IMR-90 (cell line): ENCODE results near the gene RHBDF2. TPM values are rescaled to one million over a fixed set of nuclear protein-coding genes. Genes with fewer than 3 reads are reported as not detected.
A peak's percentile ranks its signal among the peaks of the same experiment; 100 is the strongest.

Experiments
- ATAC-seq: fragments of 200-7000 bp; cut with Tn5 transposase; 2 replicates; pipeline ENCODE4 v1.9.1; 2020; ENCODE audit warnings: low read depth, mild to moderate bottlenecking, moderate library complexity
- BruUV-seq: library from RNA; stranded (reverse); fragments of 400-500 nt; replicated peaks from 2 replicates; lab custom pipeline; 2021; lab: Mats Ljungman, UMichigan
- CTCF ChIA-PET: fragments of 300-600 bp; formaldehyde crosslinking; extraction: SDS; loops from one replicate; lab custom pipeline; 2021; ENCODE audit warnings: antibody characterized with exemption; lab: Yijun Ruan, JAX
- POLR2A ChIA-PET: fragments of 300-600 bp; sonication (Branson Sonifier 250); formaldehyde crosslinking; loops from one replicate; lab custom pipeline; 2022; ENCODE audit warnings: antibody characterized with exemption; ENCODE audit not compliant: unreplicated experiment; lab: Charles Lee
- DNase-seq: peaks from one replicate; pipeline ENCODE4 v3.0.0; 2013
- H2AFZ ChIP-seq: replicated peaks from 2 replicates; pipeline ENCODE3; 2013; ENCODE audit warnings: low read length, mild to moderate bottlenecking; ENCODE audit not compliant: poor library complexity
- H2AK5ac ChIP-seq: 2 replicates; pipeline ENCODE4 v1.6.1; 2013; ENCODE audit warnings: low read depth, low read length, inconsistent platforms
- H2AK9ac ChIP-seq: replicated peaks from 2 replicates; pipeline ENCODE3; 2013; ENCODE audit warnings: mild to moderate bottlenecking, low read depth, low read length, moderate library complexity; ENCODE audit not compliant: poor library complexity
- H2BK120ac ChIP-seq: 2 replicates; pipeline ENCODE4 v1.6.1; 2013; ENCODE audit warnings: low read depth, low read length, inconsistent platforms
- H2BK15ac ChIP-seq: 3 replicates; pipeline ENCODE4 v1.6.1; 2013; ENCODE audit warnings: low read depth, low read length, inconsistent platforms
- H2BK20ac ChIP-seq: 2 replicates; pipeline ENCODE4 v1.6.1; 2013; ENCODE audit warnings: low read depth, mild to moderate bottlenecking, inconsistent platforms, low read length, moderate library complexity
- H2BK5ac ChIP-seq: 2 replicates; pipeline ENCODE4 v1.6.1; 2013; ENCODE audit warnings: mild to moderate bottlenecking, low read depth, low read length, inconsistent platforms; ENCODE audit not compliant: poor library complexity, severe bottlenecking
- H3K14ac ChIP-seq: replicated peaks from 2 replicates; pipeline ENCODE4 v1.6.1; 2013; ENCODE audit warnings: low read depth, low read length, inconsistent platforms
- H3K18ac ChIP-seq: 2 replicates; pipeline ENCODE4 v1.6.1; 2013; ENCODE audit warnings: low read depth, low read length, control low read depth
- H3K23ac ChIP-seq: 2 replicates; pipeline ENCODE4 v1.6.1; 2013; ENCODE audit warnings: low read depth, low read length, inconsistent platforms
- H3K27ac ChIP-seq: 2 replicates; pipeline ENCODE4 v1.5.1; 2013; ENCODE audit warnings: mild to moderate bottlenecking, control low read depth, low read length; ENCODE audit not compliant: insufficient read depth
- H3K27me3 ChIP-seq: 2 replicates; pipeline ENCODE4 v1.6.1; 2013; ENCODE audit warnings: low read length; ENCODE audit not compliant: control insufficient read depth, insufficient read depth
- H3K36me3 ChIP-seq: 2 replicates; pipeline ENCODE4 v1.6.1; 2013; ENCODE audit warnings: low read length, mixed read lengths; ENCODE audit not compliant: control insufficient read depth, insufficient read depth
- H3K4ac ChIP-seq: 2 replicates; pipeline ENCODE4 v1.6.1; 2013; ENCODE audit warnings: low read depth, low read length, inconsistent platforms
- H3K4me1 ChIP-seq: 2 replicates; pipeline ENCODE4 v1.6.1; 2013; ENCODE audit warnings: low read length, mixed read lengths; ENCODE audit not compliant: control insufficient read depth, insufficient read depth
- H3K4me2 ChIP-seq: 2 replicates; pipeline ENCODE4 v1.6.1; 2013; ENCODE audit warnings: low read depth, mild to moderate bottlenecking, control low read depth, low read length, moderate library complexity
- H3K4me3 ChIP-seq: 2 replicates; pipeline ENCODE4 v1.5.1; 2013; ENCODE audit warnings: low read depth, mild to moderate bottlenecking, control low read depth, low read length, moderate library complexity; ENCODE audit not compliant: insufficient read depth
- H3K56ac ChIP-seq: 2 replicates; pipeline ENCODE4 v1.6.1; 2013; ENCODE audit warnings: low read length, inconsistent platforms; ENCODE audit not compliant: insufficient read depth; ENCODE audit errors: extremely low read depth
- H3K79me1 ChIP-seq, 2 experiments: 2 replicates each; pipeline ENCODE4 v1.6.1; 2013; ENCODE audit warnings: low read length in 2 of 2, inconsistent platforms in 1 of 2, low read depth in 1 of 2
- H3K9ac ChIP-seq: 2 replicates; pipeline ENCODE4 v1.6.1; 2013; ENCODE audit warnings: low read depth, low read length, control low read depth
- H3K9me1 ChIP-seq: 2 replicates; pipeline ENCODE4 v1.6.1; 2013; ENCODE audit warnings: low read length, inconsistent platforms; ENCODE audit not compliant: insufficient read depth
- H3K9me3 ChIP-seq: 2 replicates; pipeline ENCODE4 v1.6.1; 2013; ENCODE audit warnings: low read length; ENCODE audit not compliant: control insufficient read depth, insufficient read depth
- H4K20me1 ChIP-seq: 2 replicates; pipeline ENCODE4 v1.6.1; 2013; ENCODE audit warnings: low read length, inconsistent platforms; ENCODE audit not compliant: insufficient read depth
- H4K5ac ChIP-seq: 2 replicates; pipeline ENCODE4 v1.6.1; 2013; ENCODE audit warnings: mild to moderate bottlenecking, low read depth, low read length, control low read depth
- H4K8ac ChIP-seq, 2 experiments: 2 replicates each; pipeline ENCODE4 v1.6.1; 2013; ENCODE audit warnings: low read depth in 2 of 2, low read length in 2 of 2, control low read depth in 1 of 2, inconsistent platforms in 1 of 2
- H4K91ac ChIP-seq: 2 replicates; pipeline ENCODE4 v1.6.1; 2013; ENCODE audit warnings: low read depth, low read length, inconsistent platforms; ENCODE audit not compliant: insufficient read depth
- BHLHE40 ChIP-seq: fragments of 150-350 bp; IDR thresholded peaks from 2 replicates; pipeline ENCODE4 v1.6.1; 2016; ENCODE audit warnings: mild to moderate bottlenecking, low read depth, low read length
- CEBPB ChIP-seq: IDR thresholded peaks from 2 replicates; pipeline ENCODE4 v1.6.1; 2012; ENCODE audit warnings: low read depth, low read length, improper control_type of control experiment
- CTCF ChIP-seq: conservative IDR thresholded peaks from 2 replicates; pipeline ENCODE4 v1.5.1; 2012; ENCODE audit warnings: mild to moderate bottlenecking, low read depth, low read length, improper control_type of control experiment
- ELK1 ChIP-seq: fragments of 150-350 bp; IDR thresholded peaks from 2 replicates; pipeline ENCODE4 v1.6.1; 2016; ENCODE audit warnings: low read depth, mild to moderate bottlenecking, low read length, moderate library complexity, borderline replicate concordance
- FOS ChIP-seq: fragments of 150-350 bp; IDR thresholded peaks from 2 replicates; pipeline ENCODE4 v1.6.1; 2016; ENCODE audit warnings: low read depth, low read length
- MAFK ChIP-seq: IDR thresholded peaks from 2 replicates; pipeline ENCODE4 v1.6.1; 2012; ENCODE audit warnings: low read depth, low read length, improper control_type of control experiment
- MAZ ChIP-seq: IDR thresholded peaks from 2 replicates; pipeline ENCODE4 v1.6.1; 2012; ENCODE audit warnings: low read depth, mild to moderate bottlenecking, low read length, improper control_type of control experiment, moderate library complexity, borderline replicate concordance
- MXI1 ChIP-seq: IDR thresholded peaks from 2 replicates; pipeline ENCODE4 v1.6.1; 2012; ENCODE audit warnings: low read depth, mild to moderate bottlenecking, low read length, moderate library complexity, borderline replicate concordance
- NFE2L2 ChIP-seq: fragments of 150-350 bp; IDR thresholded peaks from 2 replicates; pipeline ENCODE4 v1.6.1; 2016; ENCODE audit warnings: low read depth, mild to moderate bottlenecking, low read length
- POLR2A ChIP-seq: IDR thresholded peaks from 2 replicates; pipeline ENCODE4 v1.6.1; 2012; ENCODE audit warnings: mild to moderate bottlenecking, low read depth, low read length
- RFX5 ChIP-seq: IDR thresholded peaks from 2 replicates; pipeline ENCODE4 v1.8.0; 2012; ENCODE audit warnings: low read depth, mild to moderate bottlenecking, low read length, moderate library complexity
- SMC3 ChIP-seq: fragments of 150-350 bp; IDR thresholded peaks from 2 replicates; pipeline ENCODE4 v1.6.1; 2016; ENCODE audit warnings: low read depth, mild to moderate bottlenecking, antibody characterized with exemption, low read length, moderate library complexity
- USF2 ChIP-seq: fragments of 150-350 bp; IDR thresholded peaks from 2 replicates; pipeline ENCODE4 v1.6.1; 2017; ENCODE audit warnings: mild to moderate bottlenecking, antibody characterized with exemption, low read length, low read depth
- WGBS, 2 experiments: methylation state at CpG; one replicate each; pipeline versions ENCODE4 v1.1.5 to v1.1.7; 2013; ENCODE audit warnings: missing lambda C conversion rate in 2 of 2; ENCODE audit not compliant: insufficient read length in 1 of 2; ENCODE audit errors: extremely low coverage in 2 of 2; 5-methylcytosine and 5-hydroxymethylcytosine counted together
- dilution Hi-C: fragments of 300-500 bp; cut with HindIII; formaldehyde crosslinking; loops from one replicate; pipeline ENCODE4 v1.14.3; 2018; ENCODE audit warnings: low sequenced_read_pairs; ENCODE audit not compliant: unreplicated experiment
- in situ Hi-C: fragments of 300-500 bp; cut with MboI; formaldehyde crosslinking; loops from 3 replicates; pipeline ENCODE4 v1.14.3; 2019; ENCODE audit warnings: low sequenced_read_pairs, inconsistent platforms, mixed read lengths
- intact Hi-C: fragments of 100-400 bp; cut with micrococcal nuclease; formaldehyde crosslinking; loops from 2 replicates; pipeline ENCODE4 v1.10.0; 2022
- polyA plus RNA-seq, 3 experiments: library from polyadenylated mRNA; depleted of rRNA; stranded (reverse); fragments of >200 nt; gene quantifications; 2 replicates each; pipeline ENCODE4 v1.2.3, GENCODE V29; 2012; ENCODE audit warnings: low replicate concordance in 1 of 3
- total RNA-seq: library from RNA; depleted of rRNA; stranded (reverse); fragments of >200 nt; gene quantifications from 2 replicates; pipeline ENCODE4 v1.2.3, GENCODE V29; 2012

The RHBDF2 gene
- total and polyA plus RNA-seq, 2 of the 4 experiments (the other 2 are of a cell fraction) = 1.3 to 8.3 TPM

- no peak for TF ChIP-seq MAFK
Measured at GRCh38 chr17:76500074-76500746, 1.0 kb downstream of the RHBDF2 start (continued).

- Histone ChIP-seq H2AK9ac (peak overlapping the region; percentile 60), H3K27ac (no peak overlapping the region), H3K4me3 (no peak overlapping the region), H3K9me3 (no peaks in the 10 kb centered on the region), H3K9me1 (peaks cover 16% of the 10 kb centered on the region), H2BK120ac (peak overlapping the region; percentile 46; the same call in 1 of the 2 replicates), H4K5ac (peak overlapping the region; percentile 89; the same call in 1 of the 2 replicates), H4K91ac (no peak overlapping the region; the same call in 1 of the 2 replicates), H3K18ac (peak overlapping the region; percentile 83; the same call in 1 of the 2 replicates), H3K23ac (peak overlapping the region; percentile 3; the same call in 1 of the 2 replicates), H3K4ac (peak overlapping the region; percentile 54), H3K9ac (no peak overlapping the region), H2BK15ac (no peak overlapping the region; the same call in 2 of the 3 replicates), H4K20me1 (no peaks in the 10 kb centered on the region), H3K4me1 (peaks cover 27% of the 10 kb centered on the region), H2AFZ (peak overlapping the region; percentile 13), H3K36me3 (no peaks in the 10 kb centered on the region), H2BK5ac (no peak overlapping the region), H2AK5ac (peak overlapping the region; percentile 72; the same call in 1 of the 2 replicates), H2BK20ac (peak overlapping the region; percentile 18; the same call in 1 of the 2 replicates), H3K56ac (no peak overlapping the region), H3K27me3 (no peaks in the 10 kb centered on the region), H3K4me2 (no peak overlapping the region), H4K8ac (peak overlapping the region; percentile 46 to 77; a peak in 2 of 4 replicates), H3K14ac (peak overlapping the region; percentile 42; the same call in 1 of the 2 replicates), H3K79me1 (peaks cover 4 to 30% of the 10 kb centered on the region in 2 experiments; a peak in 3 of 4 replicates)
- intact Hi-C loops = no loop called here
- BruUV-seq = no TSS peak
- WGBS, 2 experiments = 80% methylated on average over 2 of the region's 5 CpGs; no CpG with 5 or more reads in 1 of the 2 experiments
- dilution Hi-C loops = no loop called here
- CTCF ChIA-PET = no interaction called here
- in situ Hi-C loops = no loop called here
- ATAC-seq = no peak
- no peak for DNase-seq
- POLR2A ChIA-PET = no interaction called here
- no peak for TF ChIP-seq SMC3
- TF ChIP-seq USF2 = no peak
- no peak for TF ChIP-seq RFX5
- TF ChIP-seq POLR2A = no peak
- TF ChIP-seq MAZ = no peak
- TF ChIP-seq NFE2L2 = no peak
- TF ChIP-seq CTCF = no peak
- no peak for TF ChIP-seq BHLHE40
- TF ChIP-seq ELK1 = no peak
- TF ChIP-seq FOS = no peak
- TF ChIP-seq CEBPB = no peak
- TF ChIP-seq MXI1 = no peak
Measured at GRCh38 chr17:76499267-76499667, 2.0 kb downstream of the RHBDF2 start.
